Lung microvascular endothelial cell (primary cell): ENCODE measurements around the gene MED26. TPM values are rescaled to one million over a fixed set of nuclear protein-coding genes. Genes with fewer than 3 reads are reported as not detected.
"Not testable (repeated sequence)": the region's sequence is repeated elsewhere in the genome, so short reads cannot be mapped to it uniquely, and the experiment has no call there.

Experiments used
- DNase-seq, 2 donors: peaks; one replicate each; pipeline versions ENCODE4 v3.0.0 to v3.0.0-alpha.2; 2010; ENCODE audit warnings: low read depth in 2 of 2
- total RNA-seq: library from RNA; depleted of rRNA; stranded (reverse); fragments of >200 nt; gene quantifications from 2 replicates; pipeline ENCODE4 v1.2.1, GENCODE V29; 2014

Gene MED26
- total RNA-seq, 1 donor from 2014 or later = 3.8 TPM

GRCh38 chr19:16651421-16652188, 23.6 kb upstream of the MED26 start:
- not testable (repeated sequence) for DNase-seq

DNA sequence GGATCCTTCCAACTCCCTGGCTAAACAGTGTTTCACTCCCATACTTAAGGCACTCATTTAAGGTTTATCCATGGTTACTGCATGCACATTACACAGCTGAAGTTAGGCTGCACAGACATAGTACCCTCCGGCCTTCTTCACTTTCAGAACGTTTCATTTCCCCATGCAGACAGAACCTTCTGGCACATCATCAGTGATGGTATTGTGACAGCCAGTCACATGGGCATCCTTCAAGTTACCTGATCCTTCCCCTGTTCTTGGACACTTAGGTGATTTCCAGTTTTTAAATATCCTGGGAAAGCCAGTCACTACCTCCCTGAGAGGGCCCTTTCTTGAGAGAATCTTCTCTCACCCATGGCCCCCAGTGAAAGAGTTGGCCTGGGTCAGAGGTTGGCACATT, 22.8 kb upstream of the MED26 start:
- no peak for DNase-seq

- peak; percentile 74 to 86 for DNase-seq
Observed at GRCh38 chr19:16649734-16650133, 21.7 kb upstream of the MED26 start.

DNA sequence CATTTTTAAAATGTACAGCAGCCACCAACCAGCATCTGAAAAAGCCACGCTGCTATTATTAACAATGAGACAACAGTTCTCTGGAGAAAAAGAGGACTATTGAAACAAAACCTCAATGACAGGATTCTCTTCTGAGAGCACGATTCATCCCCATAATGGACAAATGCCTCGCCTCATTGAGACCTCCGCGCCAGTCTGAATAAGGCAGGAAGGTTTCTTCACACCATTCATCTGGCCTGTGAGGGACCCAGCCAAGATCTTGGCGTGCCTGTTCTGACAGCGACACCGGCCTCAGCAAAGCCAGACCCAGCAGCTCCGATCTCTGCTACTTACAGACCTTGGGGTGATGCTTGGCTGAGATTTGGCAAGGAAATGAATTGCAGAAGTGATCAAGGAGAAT, 17.1 kb upstream of the MED26 start:
- DNase-seq = no peak

DNA sequence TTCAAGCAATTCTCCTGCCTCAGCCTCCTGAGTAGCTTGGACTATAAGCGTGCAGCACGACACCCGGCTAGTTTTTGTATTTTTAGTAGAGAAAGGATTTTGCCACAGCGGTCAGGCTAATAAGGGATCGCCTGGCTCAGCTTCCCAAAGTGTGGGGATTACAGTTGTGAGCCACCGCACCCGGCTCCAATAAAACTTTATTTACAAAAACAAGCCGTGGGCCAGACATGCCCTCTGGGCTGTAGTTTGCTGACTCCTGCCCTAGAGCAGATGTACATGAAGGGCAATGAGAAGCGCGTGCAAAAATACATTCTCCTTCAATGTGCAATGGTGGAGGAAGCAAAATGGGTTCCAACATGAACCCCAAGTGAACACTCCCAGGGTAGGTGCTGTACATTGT, 13.7 kb upstream of the MED26 start:
- DNase-seq = no peak

GRCh38 chr19:16640951-16641350, 12.9 kb upstream of the MED26 start:
- no peak for DNase-seq

- DNase-seq = no peak
Observed at GRCh38 chr19:16638666-16639065, 10.7 kb upstream of the MED26 start.

- DNase-seq = no peak
Observed at GRCh38 chr19:16637535-16637934, 9.5 kb upstream of the MED26 start.

GRCh38 chr19:16631465-16631864, 3.5 kb upstream of the MED26 start:
- DNase-seq = no peak

- peak; percentile 48 to 59 for DNase-seq
Observed at GRCh38 chr19:16628984-16629691, 1.1 kb upstream of the MED26 start.

DNA sequence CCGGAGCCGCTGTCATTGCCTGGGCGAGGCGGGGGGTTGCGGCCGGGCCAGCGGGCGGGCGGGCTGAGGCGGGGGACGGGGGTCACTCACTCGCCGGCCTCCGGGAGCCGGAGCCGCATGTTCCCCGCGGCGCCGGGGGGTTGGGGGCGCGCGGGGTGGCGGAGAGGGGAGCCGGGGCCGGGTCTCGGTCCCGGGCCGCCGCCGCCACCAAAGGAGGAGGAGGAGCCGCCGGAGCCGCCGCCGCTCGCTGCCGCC, 149 bp downstream of the MED26 start:
- DNase-seq = no peak

GRCh38 chr19:16627193-16627927, 644 bp downstream of the MED26 start:
- DNase-seq = peak; percentile 22 to 23

GRCh38 chr19:16626796-16627192, 1.2 kb downstream of the MED26 start:
- DNase-seq = peak; percentile 19 to 20

- peak in 1 of 2 donors; percentile 83 for DNase-seq
Observed at GRCh38 chr19:16625163-16625958, 2.6 kb downstream of the MED26 start.

DNA sequence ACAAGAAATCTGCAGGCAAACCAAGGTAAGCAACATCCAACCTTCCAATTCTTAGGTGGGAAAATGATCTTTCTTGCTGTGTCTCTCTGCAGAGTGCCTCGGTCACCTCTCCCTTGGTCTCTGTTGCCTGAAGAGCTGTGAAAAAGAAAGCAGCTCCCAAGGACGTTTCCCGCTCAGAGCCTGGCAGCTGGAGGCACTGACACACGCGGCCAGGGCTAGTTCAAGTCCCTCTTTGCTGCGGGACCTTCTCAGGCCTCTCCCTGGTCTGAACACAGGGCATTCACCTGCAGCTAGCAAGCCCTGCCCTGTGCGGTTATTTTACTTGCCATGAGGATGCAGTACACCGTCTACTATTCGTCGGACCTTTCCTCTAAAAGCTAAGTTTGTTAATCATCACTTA, 3.8 kb downstream of the MED26 start:
- DNase-seq = no peak

- no peak for DNase-seq
Observed at GRCh38 chr19:16623576-16623975, 4.4 kb downstream of the MED26 start.

GRCh38 chr19:16623066-16623465, 4.9 kb downstream of the MED26 start:
- DNase-seq = no peak

- no peak for DNase-seq
Observed at GRCh38 chr19:16621165-16621800, 6.7 kb downstream of the MED26 start.

DNA sequence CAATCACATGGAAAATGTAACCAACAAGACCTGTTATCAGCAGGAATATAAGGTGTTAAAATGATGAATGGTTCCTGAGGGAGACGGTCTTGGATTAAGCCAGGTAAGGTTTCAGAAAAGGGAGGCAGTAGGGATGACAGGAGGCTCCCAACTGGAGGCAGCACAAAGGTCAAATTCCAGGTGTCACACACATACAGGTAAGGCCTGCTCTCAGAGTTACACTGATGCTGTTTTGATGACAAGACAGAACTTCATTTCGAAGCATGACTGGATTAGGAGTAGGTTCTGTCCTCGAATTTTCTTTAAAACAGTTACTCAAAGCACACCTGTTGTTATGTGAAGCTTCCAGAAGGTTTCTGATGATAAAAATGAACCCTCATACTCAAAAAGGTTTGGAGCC, 7.4 kb downstream of the MED26 start:
- no peak for DNase-seq

- DNase-seq = no peak
Observed at GRCh38 chr19:16620018-16620417, 8.0 kb downstream of the MED26 start.

- no peak for DNase-seq
Observed at GRCh38 chr19:16619457-16619856, 8.5 kb downstream of the MED26 start.
